ENCODE data around the gene UBE2E2.

UBE2E2 gene

DNA sequence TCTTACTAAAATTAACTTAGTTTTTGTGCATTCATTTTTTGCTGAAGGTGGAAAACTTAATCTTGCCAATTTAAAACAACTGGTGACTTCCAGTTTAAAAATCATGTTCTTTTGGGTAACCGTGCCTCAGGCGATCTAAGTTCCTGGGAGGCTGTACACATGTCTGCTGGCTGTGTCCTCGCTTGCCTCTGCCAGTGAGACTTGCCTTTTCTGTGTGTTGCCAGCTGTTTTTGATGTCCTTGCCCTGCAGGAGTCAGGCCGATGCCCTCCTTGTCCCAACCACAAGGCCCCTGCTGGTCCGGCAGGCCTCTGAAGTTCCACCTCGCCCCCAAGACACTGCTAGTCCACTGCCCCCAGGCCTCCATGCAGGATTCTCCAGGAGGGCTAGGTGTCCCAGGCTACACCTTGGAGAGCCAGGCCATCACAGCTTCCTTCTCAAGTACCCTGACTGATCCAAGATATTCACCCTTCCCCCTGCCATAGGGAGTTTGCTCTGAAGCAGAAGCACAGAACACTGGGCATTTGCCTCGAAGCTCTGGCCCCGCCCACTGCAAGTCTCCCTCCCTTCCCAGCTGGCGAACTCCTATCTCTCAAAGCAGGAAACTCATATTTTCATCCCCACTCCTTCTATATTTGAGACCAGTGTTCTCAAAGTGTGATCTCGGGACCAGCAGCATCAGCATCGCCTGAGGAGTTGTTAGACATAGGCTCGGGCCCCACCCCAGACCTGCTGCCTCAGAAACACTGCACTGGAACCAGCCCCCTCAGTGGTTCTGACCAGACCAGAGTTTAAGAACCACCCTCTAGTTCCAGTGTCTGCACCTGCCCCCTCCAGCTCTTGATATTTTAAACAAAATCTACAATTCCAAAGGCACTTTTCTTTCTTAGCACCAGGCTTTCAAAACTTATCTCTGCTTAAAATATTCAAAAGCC lies 416.8 kb downstream of the UBE2E2 start:
- no peak for DNase-seq (ENCODE audit: low read depth in 2 of 2)

DNA sequence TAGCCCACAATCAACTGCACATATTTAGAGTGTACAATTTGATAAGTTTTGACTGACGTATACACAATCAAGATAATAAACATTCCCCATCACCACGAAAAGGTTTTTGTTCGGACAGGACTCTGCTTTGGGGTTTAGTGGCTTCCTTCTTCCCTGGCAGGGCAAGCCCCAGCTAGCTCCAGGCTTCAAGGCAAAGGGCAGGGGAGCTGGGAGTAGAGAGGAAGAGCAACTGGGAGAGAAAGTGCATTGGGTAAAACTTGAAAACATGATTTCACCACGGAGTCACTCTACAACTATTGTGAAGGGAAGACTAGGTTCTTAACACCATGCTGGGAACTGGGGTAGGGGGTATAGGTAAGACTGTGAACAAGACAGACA lies 417.5 kb downstream of the UBE2E2 start:
- DNase-seq (ENCODE audit: low read depth in 2 of 2), result no peak

DNA sequence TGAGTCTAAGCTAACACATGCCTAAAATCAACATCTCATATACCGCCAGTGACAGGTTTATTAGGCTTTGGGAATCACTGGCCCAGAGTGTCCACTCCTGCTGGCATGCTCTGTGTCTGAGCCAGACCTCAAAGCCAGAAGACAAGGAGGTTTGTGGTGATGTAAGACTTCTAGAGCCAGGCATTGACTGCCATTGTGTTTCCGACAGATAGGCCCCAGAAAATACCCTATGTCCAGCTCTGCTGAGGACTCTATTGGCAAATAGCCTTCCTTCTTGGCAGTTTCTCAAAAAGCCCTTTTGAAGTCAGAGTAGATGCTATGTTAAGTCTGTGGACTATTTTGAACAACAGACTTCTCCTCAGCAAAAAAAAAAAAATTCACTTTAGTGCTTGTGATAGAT lies 420.7 kb downstream of the UBE2E2 start:
- no peak for DNase-seq (ENCODE audit: low read depth in 2 of 2)

DNA sequence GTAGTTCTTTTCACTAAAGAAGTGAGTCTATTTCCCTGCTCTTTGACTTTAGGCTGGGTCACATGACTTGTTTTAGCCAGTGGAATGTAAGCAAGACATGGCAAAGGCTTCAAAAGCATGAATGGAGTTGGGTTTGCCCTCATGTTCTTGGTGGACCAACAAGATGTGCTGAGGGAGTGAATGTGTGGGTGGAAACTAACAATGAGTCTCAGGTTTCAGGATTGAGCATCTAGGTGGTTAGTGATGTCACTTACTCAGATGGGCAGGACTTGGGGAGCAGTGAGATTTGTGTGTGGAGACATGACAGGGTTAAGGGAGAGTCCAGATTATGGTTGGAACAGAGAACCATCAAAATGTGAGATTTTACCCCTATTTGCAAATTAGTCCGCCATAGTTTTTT lies 421.2 kb downstream of the UBE2E2 start:
- no peak for DNase-seq (ENCODE audit: low read depth in 2 of 2)

DNA sequence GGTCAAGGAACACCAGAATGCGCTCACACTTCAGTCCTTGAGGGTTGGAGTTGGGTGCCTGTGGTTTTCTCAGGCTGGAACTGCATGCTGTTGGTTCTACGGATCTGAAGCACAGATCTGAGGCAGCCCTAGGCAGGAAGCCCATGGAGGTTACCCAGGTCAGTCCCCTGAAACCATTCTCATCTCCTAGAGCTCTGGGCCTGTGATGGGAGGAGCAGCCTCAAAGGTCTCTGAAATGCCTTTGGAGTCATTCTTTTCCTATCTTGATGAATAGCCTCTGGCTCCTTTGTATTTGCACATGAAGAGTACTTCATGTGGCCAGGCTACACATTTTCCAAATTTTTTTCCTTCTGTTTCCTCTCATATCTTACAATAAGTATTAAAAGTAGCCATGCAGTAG lies 423.3 kb downstream of the UBE2E2 start:
- no peak for DNase-seq (ENCODE audit: low read depth in 2 of 2)

DNA sequence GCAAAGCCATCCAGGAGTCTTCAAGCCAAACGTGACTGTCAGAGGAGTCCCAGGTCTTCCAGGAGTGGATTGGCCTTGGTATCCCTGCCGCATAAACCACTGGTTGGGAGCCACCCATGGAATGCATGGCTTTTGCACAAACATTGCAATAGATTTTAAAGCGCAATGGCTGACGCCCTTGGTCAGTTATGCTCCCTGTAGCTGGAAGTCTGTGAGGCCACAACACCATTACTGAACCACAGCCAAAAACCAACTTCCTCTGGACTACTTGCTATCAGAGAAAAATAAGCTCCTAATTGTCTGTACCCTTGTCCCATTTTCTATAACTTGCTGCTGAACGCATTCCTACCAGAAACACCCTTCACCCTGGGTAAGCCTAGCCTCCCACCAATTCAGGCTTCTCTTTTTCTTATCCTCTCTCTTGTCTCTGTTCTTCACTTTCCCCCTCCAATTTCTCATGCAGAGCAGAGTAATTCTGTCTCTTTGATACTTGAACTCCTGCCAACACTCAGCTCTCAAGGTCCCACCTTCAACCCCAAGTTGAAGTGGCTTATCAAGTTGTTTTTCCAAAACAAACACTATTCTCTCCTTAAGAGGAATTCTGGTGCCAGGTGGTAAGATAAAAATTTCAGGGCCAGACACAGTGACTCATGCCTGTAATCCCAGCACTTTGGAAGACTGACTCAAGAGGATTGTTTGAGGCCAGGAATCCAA lies 426.2 kb downstream of the UBE2E2 start:
- DNase-seq (ENCODE audit: low read depth in 2 of 2), result no peak

DNA sequence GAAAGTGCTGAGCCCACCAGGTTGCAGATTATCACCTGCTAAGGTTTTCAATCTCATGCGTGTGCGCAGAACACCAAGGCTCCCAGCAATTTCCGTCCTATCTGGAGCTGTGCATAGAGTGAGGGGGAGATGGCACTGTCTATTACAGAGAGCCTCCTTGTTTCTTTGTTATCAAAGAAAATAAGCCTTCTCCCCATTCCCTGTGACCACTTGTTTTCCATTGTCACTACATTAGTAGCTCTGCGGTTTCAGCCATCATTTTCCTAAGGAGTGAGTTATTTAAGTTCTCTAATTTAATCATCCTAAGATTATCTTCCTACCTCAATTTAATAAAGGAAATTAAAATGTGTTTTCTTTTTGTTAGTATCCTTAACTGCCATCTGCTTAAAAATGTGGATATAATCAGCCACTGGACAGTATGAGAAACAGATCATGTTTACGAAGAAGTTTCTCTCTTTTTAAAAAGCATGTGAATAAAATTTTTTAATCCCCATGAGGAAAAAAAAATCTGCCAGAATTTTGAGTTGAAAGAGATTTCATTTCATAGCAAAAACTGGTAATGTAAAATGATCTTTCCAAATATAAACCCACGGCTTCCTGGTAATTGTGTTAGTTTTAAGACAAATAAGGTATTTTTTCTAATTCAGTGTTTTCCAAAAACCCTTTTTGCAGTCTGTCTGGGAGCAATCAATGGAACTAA lies 430.3 kb downstream of the UBE2E2 start:
- no peak for DNase-seq (ENCODE audit: low read depth in 2 of 2)

DNA sequence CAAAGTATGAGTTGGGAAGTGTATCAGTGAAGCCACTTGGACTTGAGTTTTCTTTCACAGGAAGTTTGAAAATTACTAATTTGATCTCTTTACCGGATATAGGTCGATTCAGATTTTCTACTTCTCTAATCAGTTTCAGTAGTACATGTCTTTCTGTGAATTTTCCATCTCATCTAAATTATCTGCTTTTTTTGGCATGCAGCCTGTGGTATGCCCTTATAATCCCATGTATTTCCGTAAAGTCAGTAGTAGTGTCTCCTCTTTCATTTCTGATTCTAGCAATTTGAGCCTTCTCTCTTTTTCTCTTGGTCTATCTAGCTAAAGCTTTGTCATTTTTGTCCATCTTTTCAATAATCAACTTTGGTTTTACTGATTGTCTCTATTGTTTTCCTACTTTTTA lies 434.2 kb downstream of the UBE2E2 start:
- DNase-seq (ENCODE audit: low read depth in 2 of 2), result no peak

DNA sequence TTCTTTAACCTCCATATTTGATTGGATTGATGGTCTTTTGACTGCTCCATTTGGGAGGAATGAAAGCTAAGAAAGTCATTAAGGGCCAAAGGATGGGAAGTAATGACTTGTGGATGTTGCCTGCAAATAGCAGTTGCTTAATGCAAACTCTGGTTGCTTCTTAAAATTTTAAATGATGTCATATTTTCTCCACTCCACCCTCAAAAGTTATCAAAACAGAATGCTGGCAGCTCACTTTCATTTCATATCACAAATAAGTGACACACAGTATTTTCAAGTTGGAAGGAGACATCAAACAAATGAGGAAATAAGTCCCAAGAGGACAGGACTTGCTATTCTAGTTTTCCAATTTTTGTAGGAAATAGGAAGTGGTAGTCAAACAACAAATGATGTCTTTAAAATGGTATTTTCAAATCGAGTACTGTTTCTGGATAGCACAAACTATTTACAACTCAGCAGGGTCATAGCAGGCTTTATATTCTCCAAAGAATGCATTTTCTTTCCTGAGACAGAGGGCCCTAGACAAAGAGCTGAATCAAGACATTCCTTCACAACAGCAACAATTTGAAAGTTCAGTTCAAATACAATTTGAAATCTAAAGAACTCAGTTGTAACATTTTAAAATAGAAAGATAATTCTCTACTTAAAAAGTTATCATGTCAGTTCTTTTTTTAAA lies 437.5 kb downstream of the UBE2E2 start:
- DNase-seq (ENCODE audit: low read depth in 2 of 2), result no peak
